Measurements from ENCODE around the gene TTC23.

DNA sequence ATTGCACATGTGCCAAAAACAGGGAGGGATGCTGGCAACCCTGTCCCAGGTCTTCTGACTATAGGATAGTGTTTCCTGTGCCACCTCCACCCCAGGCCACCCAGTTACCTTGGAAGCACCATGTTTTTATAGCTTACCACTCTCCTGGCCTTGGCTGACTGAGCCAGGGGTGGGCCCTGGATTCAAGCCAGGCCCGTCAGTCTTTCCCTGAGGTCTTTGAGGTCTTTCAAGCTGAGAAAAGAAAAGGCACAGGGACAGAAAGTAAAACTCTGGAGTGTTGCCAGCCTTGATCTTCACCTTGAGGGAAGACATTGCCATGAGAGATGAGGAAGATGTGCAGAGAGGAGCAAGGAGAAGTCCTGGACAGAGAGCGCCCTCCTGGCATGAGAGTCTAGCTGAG, 98.2 kb downstream of the TTC23 start:
- TF ChIP-seq, protein P1, sequence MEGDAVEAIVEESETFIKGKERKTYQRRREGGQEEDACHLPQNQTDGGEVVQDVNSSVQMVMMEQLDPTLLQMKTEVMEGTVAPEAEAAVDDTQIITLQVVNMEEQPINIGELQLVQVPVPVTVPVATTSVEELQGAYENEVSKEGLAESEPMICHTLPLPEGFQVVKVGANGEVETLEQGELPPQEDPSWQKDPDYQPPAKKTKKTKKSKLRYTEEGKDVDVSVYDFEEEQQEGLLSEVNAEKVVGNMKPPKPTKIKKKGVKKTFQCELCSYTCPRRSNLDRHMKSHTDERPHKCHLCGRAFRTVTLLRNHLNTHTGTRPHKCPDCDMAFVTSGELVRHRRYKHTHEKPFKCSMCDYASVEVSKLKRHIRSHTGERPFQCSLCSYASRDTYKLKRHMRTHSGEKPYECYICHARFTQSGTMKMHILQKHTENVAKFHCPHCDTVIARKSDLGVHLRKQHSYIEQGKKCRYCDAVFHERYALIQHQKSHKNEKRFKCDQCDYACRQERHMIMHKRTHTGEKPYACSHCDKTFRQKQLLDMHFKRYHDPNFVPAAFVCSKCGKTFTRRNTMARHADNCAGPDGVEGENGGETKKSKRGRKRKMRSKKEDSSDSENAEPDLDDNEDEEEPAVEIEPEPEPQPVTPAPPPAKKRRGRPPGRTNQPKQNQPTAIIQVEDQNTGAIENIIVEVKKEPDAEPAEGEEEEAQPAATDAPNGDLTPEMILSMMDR (IDR thresholded peaks at IDR 0.05) = no peak
- TF ChIP-seq EP300 (IDR thresholded peaks at IDR 0.05) = no peak
- no peak for TF ChIP-seq POLR2A (IDR thresholded peaks at IDR 0.05)
